B cell (primary cell): Measurements from ENCODE around the gene LHPP. TPM values are rescaled to one million over a fixed set of nuclear protein-coding genes. Genes with fewer than 3 reads are reported as not detected.

ENCODE experiments used
- ATAC-seq: fragments of 200-7000 bp; cut with Tn5 transposase; one replicate; pipeline ENCODE4 v1.10.0; 2021; ENCODE audit warnings: low read depth, mild to moderate bottlenecking, moderate number of reproducible peaks, moderate library complexity
- CTCF ChIA-PET: fragments of 350-600 bp; sonication (Branson Sonifier 250); formaldehyde crosslinking; loops from one replicate; lab custom pipeline; 2021; ENCODE audit warnings: antibody characterized with exemption, inconsistent platforms; lab: Charles Lee
- POLR2A ChIA-PET: fragments of 350-600 bp; sonication (Branson Sonifier 250); formaldehyde crosslinking; loops from one replicate; lab custom pipeline; 2021; ENCODE audit warnings: antibody characterized with exemption; lab: Charles Lee
- DNase-seq: peaks from one replicate; pipeline ENCODE4 v3.0.0; 2013
- H2AFZ ChIP-seq: 2 replicates; pipeline ENCODE4 v1.6.1; 2012; ENCODE audit warnings: mild to moderate bottlenecking, low read depth, low read length; ENCODE audit not compliant: insufficient read depth, poor library complexity, severe bottlenecking
- H3K27ac ChIP-seq, 2 donors: 1 replicate in 1 of 2; 2 replicates in 1 of 2; pipeline ENCODE4 v1.5.1; 2012 to 2013; ENCODE audit warnings: low read length in 2 of 2, mild to moderate bottlenecking in 2 of 2, moderate library complexity in 1 of 2
- H3K27me3 ChIP-seq, 4 experiments: fragments of 200-600 bp in 1 of 4; sonication (generic) in 1 of 4; replicated peaks in 1 of 4; 1 replicate in 2 of 4; 2 replicates in 2 of 4; pipeline versions ENCODE4 v1.6.1 to v1.7.0; 2013 to 2016; ENCODE audit warnings: low read length in 3 of 4, mild to moderate bottlenecking in 2 of 4, mixed read lengths in 1 of 4, moderate library complexity in 1 of 4; ENCODE audit not compliant: insufficient read depth in 4 of 4, control insufficient read depth in 3 of 4; ENCODE audit errors: control extremely low read depth in 1 of 4
- H3K36me3 ChIP-seq, 2 experiments: replicated peaks in 1 of 2; 1 replicate in 1 of 2; 2 replicates in 1 of 2; pipeline versions ENCODE4 v1.6.1 to v1.7.1; 2013; ENCODE audit warnings: low read length in 1 of 2; ENCODE audit not compliant: insufficient read depth in 2 of 2, control insufficient read depth in 1 of 2; ENCODE audit errors: control extremely low read depth in 1 of 2, extremely low read depth in 1 of 2
- H3K4me1 ChIP-seq, 2 donors: fragments of 200-600 bp in 1 of 2; sonication (generic) in 1 of 2; 1 replicate in 1 of 2; 2 replicates in 1 of 2; pipeline versions ENCODE4 v1.5.1 to v1.6.1; 2013 to 2017; ENCODE audit warnings: low read length in 2 of 2; ENCODE audit not compliant: control insufficient read depth in 2 of 2, insufficient read depth in 2 of 2
- H3K4me2 ChIP-seq: replicated peaks from 2 replicates; pipeline ENCODE3; 2012; ENCODE audit warnings: mild to moderate bottlenecking, low read depth, low read length; ENCODE audit not compliant: poor library complexity, severe bottlenecking
- H3K4me3 ChIP-seq, 5 experiments: fragments of 200-600 bp in 1 of 5; sonication (generic) in 1 of 5; 1 replicate in 3 of 5; 2 replicates in 2 of 5; pipeline versions ENCODE4 v1.5.1 to v1.7.0; 2011 to 2016; ENCODE audit warnings: low read length in 4 of 5, mild to moderate bottlenecking in 4 of 5, low read depth in 2 of 5, control low read depth in 1 of 5, moderate library complexity in 1 of 5; ENCODE audit not compliant: insufficient read depth in 1 of 5; ENCODE audit errors: control extremely low read depth in 1 of 5, extremely low read depth in 1 of 5
- H3K79me2 ChIP-seq: fragments of 200-600 bp; sonication (generic); one replicate; pipeline ENCODE4 v1.6.0; 2016; ENCODE audit warnings: low read length; ENCODE audit not compliant: control insufficient read depth, insufficient read depth
- H3K9ac ChIP-seq: fragments of 200-600 bp; sonication (generic); 2 replicates; pipeline ENCODE4 v1.6.1; 2017; ENCODE audit warnings: mild to moderate bottlenecking, low read length, moderate library complexity
- H3K9me3 ChIP-seq, 3 donors: one replicate each; pipeline versions ENCODE4 v1.6.1 to v1.7.1; 2013; ENCODE audit warnings: low read length in 2 of 3; ENCODE audit not compliant: control insufficient read depth in 2 of 3, insufficient read depth in 1 of 3; ENCODE audit errors: control extremely low read depth in 1 of 3
- H4K20me1 ChIP-seq: 2 replicates; pipeline ENCODE4 v1.6.0; 2012; ENCODE audit warnings: mild to moderate bottlenecking, low read length; ENCODE audit not compliant: insufficient read depth, control insufficient read depth, poor library complexity, severe bottlenecking
- H3K27ac Mint-ChIP-seq: one replicate; pipeline ENCODE4 v1.8.0; 2021; ENCODE audit warnings: mixed read lengths
- H3K27me3 Mint-ChIP-seq: one replicate; pipeline ENCODE4 v1.8.0; 2021; ENCODE audit warnings: mixed read lengths
- H3K4me1 Mint-ChIP-seq: one replicate; pipeline ENCODE4 v1.8.0; 2021; ENCODE audit warnings: mixed read lengths
- H3K4me3 Mint-ChIP-seq: one replicate; pipeline ENCODE4 v1.8.0; 2021; ENCODE audit warnings: mixed read lengths
- H3K9me3 Mint-ChIP-seq: one replicate; pipeline ENCODE4 v1.8.0; 2022; ENCODE audit warnings: mixed read lengths; ENCODE audit not compliant: insufficient read depth
- CTCF ChIP-seq: fragments of 200-600 bp; IDR thresholded peaks from one replicate; pipeline ENCODE4 v1.8.0; 2022; ENCODE audit warnings: antibody characterized with exemption, mild to moderate bottlenecking
- EZH2 ChIP-seq: IDR thresholded peaks from 2 replicates; pipeline ENCODE4 v1.6.1; 2012; ENCODE audit warnings: borderline replicate concordance, low read depth, mild to moderate bottlenecking, moderate library complexity, low read length; ENCODE audit not compliant: insufficient read depth, poor library complexity, severe bottlenecking
- WGBS: methylation state at CpG from one replicate; pipeline ENCODE4 v1.1.5; 2013; ENCODE audit warnings: missing lambda C conversion rate; ENCODE audit not compliant: insufficient coverage; 5-methylcytosine and 5-hydroxymethylcytosine counted together
- intact Hi-C: fragments of 100-400 bp; cut with micrococcal nuclease; formaldehyde crosslinking; loops from one replicate; pipeline ENCODE4 v1.10.0; 2022
- polyA plus RNA-seq: library from polyadenylated mRNA; depleted of rRNA; stranded (reverse); fragments of >200 nt; gene quantifications from 2 replicates; pipeline ENCODE4 v1.2.3, GENCODE V29; 2012
- total RNA-seq, 2 donors: library from RNA; stranded (reverse); fragments of 120-200 nt in 1 of 2; gene quantifications; 1 replicate in 1 of 2; 2 replicates in 1 of 2; pipeline versions ENCODE4 v1.2.3 to v1.2.4, GENCODE V29; 2013 to 2022

LHPP gene
- total and polyA plus RNA-seq, 2 donors (not counting 1 experiment from before 2014, with no cell fraction given), result 60.2 to 83.5 TPM

DNA sequence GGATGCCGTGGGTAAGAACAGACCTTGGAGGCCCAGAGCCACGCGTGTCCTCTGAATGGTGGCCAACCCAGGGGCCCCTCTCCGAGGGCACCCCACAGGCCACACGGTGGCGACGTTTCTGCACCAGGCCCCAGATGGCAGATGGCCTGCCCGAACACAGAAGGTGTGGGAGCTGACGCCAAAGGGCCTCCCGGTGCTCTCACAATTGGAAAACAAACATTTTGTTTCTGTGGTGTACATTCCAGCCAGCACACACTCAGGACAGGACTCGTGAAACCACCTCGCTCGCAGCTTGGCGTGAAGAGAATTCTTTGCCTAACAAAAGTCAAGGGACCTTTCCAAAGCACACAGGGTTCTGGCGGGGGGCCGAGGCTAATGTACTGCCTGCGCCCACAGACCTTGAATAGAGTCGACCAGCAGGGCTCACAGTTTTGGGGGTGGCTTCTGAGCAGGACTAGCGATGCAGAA, 170.5 kb downstream of the LHPP start:
- no peaks in the 10 kb centered on the region for H3K9me3 Mint-ChIP-seq
- H3K27me3 Mint-ChIP-seq, result no peaks in the 10 kb centered on the region
- H3K4me3 Mint-ChIP-seq, result peak overlapping the region; percentile 7
- peaks cover 88% of the 10 kb centered on the region for H3K4me1 Mint-ChIP-seq
- peaks cover 86 to 92% of the 10 kb centered on the region in 2 donors for H3K4me1 ChIP-seq
- TF ChIP-seq CTCF (no peak), EZH2 (no peak)
- CTCF ChIA-PET, result interaction anchor here (0.6 to 3.0 kb wide), 4 partner anchors 14 to 109 kb away, joined by 3 to 20 read pairs (median 4); no protein-coding TSS in a partner anchor
- H3K79me2 ChIP-seq, result peaks cover 100% of the 10 kb centered on the region
- no peak overlapping the region for H3K4me3 ChIP-seq
- peak overlapping the region; percentile 28 to 97 for H3K27ac ChIP-seq
- H3K27me3 ChIP-seq, result no peaks in the 10 kb centered on the region
- H3K9me3 ChIP-seq, result peaks cover 0 to 9% (median 2%) of the 10 kb centered on the region in 3 donors
- peak overlapping the region; percentile 99 for H3K27ac Mint-ChIP-seq
- peak overlapping the region; percentile 63 for H3K4me2 ChIP-seq
- no peak for ATAC-seq
- POLR2A ChIA-PET, result interaction anchor here (1.3 kb wide), 1 partner anchor 31 kb away, joined by 4 read pairs; no protein-coding TSS in a partner anchor
- intact Hi-C loops, result no loop called here
- peak; percentile 37 for DNase-seq
- no peak overlapping the region for H3K9ac ChIP-seq
- WGBS, result 84% methylated on average over 19 of the region's 19 CpGs
- H4K20me1 ChIP-seq, result peaks cover 39% of the 10 kb centered on the region
- peaks cover 2 to 37% of the 10 kb centered on the region in 2 experiments for H3K36me3 ChIP-seq
- H2AFZ ChIP-seq, result no peak overlapping the region

- Mint-ChIP-seq H3K9me3 (no peaks in the 10 kb centered on the region), H3K4me1 (peaks cover 88% of the 10 kb centered on the region), H3K27ac (peak overlapping the region; percentile 99), H3K4me3 (no peak overlapping the region), H3K27me3 (no peaks in the 10 kb centered on the region)
- Histone ChIP-seq H3K4me2 (peak overlapping the region; percentile 1), H3K27me3 (no peaks in the 10 kb centered on the region), H3K4me1 (peaks cover 86 to 92% of the 10 kb centered on the region in 2 donors), H3K4me3 (no peak overlapping the region), H4K20me1 (peaks cover 44% of the 10 kb centered on the region), H3K9me3 (peaks cover 0 to 9% (median 2%) of the 10 kb centered on the region in 3 donors), H3K27ac (peak overlapping the region; percentile 28 to 97), H3K9ac (no peak overlapping the region), H3K79me2 (peaks cover 100% of the 10 kb centered on the region), H2AFZ (no peak overlapping the region), H3K36me3 (peaks cover 2 to 37% of the 10 kb centered on the region in 2 experiments)
- ChIA-PET CTCF (interaction anchor here (0.6 to 3.0 kb wide), 4 partner anchors 33 to 109 kb away, joined by 3 to 20 read pairs (median 4); no protein-coding TSS in a partner anchor), POLR2A (interaction anchor here (1.1 to 1.3 kb wide), 2 partner anchors 32 to 103 kb away, joined by 3 to 4 read pairs; no protein-coding TSS in a partner anchor)
- WGBS, result 92% methylated on average over 9 of the region's 10 CpGs
- intact Hi-C loops, result no loop called here
- no peak for DNase-seq
- TF ChIP-seq EZH2, result no peak
- no peak for TF ChIP-seq CTCF
- ATAC-seq, result no peak
Measured at GRCh38 chr10:124632566-124632965, 170.9 kb downstream of the LHPP start.
